A673 (cell line): Measurements from ENCODE around the gene FILIP1. TPM values are rescaled to one million over a fixed set of nuclear protein-coding genes. Genes with fewer than 3 reads are reported as not detected.

Experiments used
- BruUV-seq: library from RNA; stranded (reverse); fragments of 400-500 nt; replicated peaks from 2 replicates; lab custom pipeline; 2021; lab: Mats Ljungman, UMichigan
- CTCF ChIA-PET: fragments of 300-600 bp; sonication (Branson Sonifier 250); formaldehyde crosslinking; loops from one replicate; lab custom pipeline; 2022; ENCODE audit warnings: antibody characterized with exemption; lab: Charles Lee
- POLR2A ChIA-PET: fragments of 300-600 bp; sonication (Branson Sonifier 250); formaldehyde crosslinking; loops from one replicate; lab custom pipeline; 2022; ENCODE audit warnings: antibody characterized with exemption; ENCODE audit not compliant: low non-redundant PET; lab: Charles Lee
- DNase-seq: peaks from one replicate; pipeline ENCODE4 v3.0.0-alpha.2; 2015; ENCODE audit warnings: low spot score
- H3K27ac ChIP-seq: fragments of 200-600 bp; sonication (generic); 2 replicates; pipeline ENCODE4 v1.5.1; 2016; ENCODE audit warnings: mixed run types, low read depth, mild to moderate bottlenecking, mixed read lengths, antibody characterized with exemption, low read length; ENCODE audit not compliant: poor library complexity, severe bottlenecking
- H3K27me3 ChIP-seq: fragments of 200-600 bp; sonication (generic); replicated peaks from 2 replicates; pipeline ENCODE4 v1.6.1; 2017; ENCODE audit warnings: mixed run types, low read depth, mild to moderate bottlenecking, mixed read lengths, antibody characterized with exemption, low read length; ENCODE audit not compliant: insufficient read depth, poor library complexity
- H3K36me3 ChIP-seq: fragments of 200-600 bp; sonication (generic); 2 replicates; pipeline ENCODE4 v1.6.1; 2016; ENCODE audit warnings: mixed run types, mild to moderate bottlenecking, mixed read lengths, antibody characterized with exemption, low read length; ENCODE audit not compliant: insufficient read depth, poor library complexity, severe bottlenecking
- H3K4me1 ChIP-seq: fragments of 200-600 bp; sonication (generic); 2 replicates; pipeline ENCODE4 v1.6.1; 2017; ENCODE audit warnings: mixed run types, mild to moderate bottlenecking, mixed read lengths, antibody characterized with exemption, low read length; ENCODE audit not compliant: insufficient read depth, poor library complexity, severe bottlenecking
- H3K4me3 ChIP-seq: fragments of 200-600 bp; sonication (generic); 2 replicates; pipeline ENCODE4 v1.5.1; 2016; ENCODE audit warnings: low read depth, mixed run types, mild to moderate bottlenecking, mixed read lengths, low read length; ENCODE audit not compliant: poor library complexity, severe bottlenecking
- H3K9me3 ChIP-seq: fragments of 200-600 bp; sonication (generic); 2 replicates; pipeline ENCODE4 v1.6.1; 2016; ENCODE audit warnings: mixed run types, low read depth, mild to moderate bottlenecking, mixed read lengths, antibody characterized with exemption, low read length; ENCODE audit not compliant: poor library complexity, severe bottlenecking
- CTCF ChIP-seq: fragments of 300-800, 200-600 bp; sonication (generic); conservative IDR thresholded peaks from 2 replicates; pipeline ENCODE4 v1.5.1; 2017; ENCODE audit warnings: low read depth, mild to moderate bottlenecking, antibody characterized with exemption, low read length, moderate library complexity, mixed read lengths
- EZH2 ChIP-seq: fragments of 200-600 bp; sonication (generic); IDR thresholded peaks from 2 replicates; pipeline ENCODE4 v1.6.1; 2017; ENCODE audit warnings: borderline replicate concordance, low read depth, mild to moderate bottlenecking, mixed read lengths, antibody characterized with exemption, low read length; ENCODE audit not compliant: poor library complexity, severe bottlenecking
- intact Hi-C: fragments of 100-400 bp; cut with micrococcal nuclease; formaldehyde crosslinking; loops from one replicate; pipeline ENCODE4 v1.10.0; 2022; ENCODE audit not compliant: unreplicated experiment
- total RNA-seq: library from RNA; stranded (reverse); gene quantifications from 2 replicates; pipeline ENCODE4 v1.2.3, GENCODE V29; 2021

Gene FILIP1
- total RNA-seq, 1 experiment from 2014 or later: 0.32 TPM

GRCh38 chr6:75345413-75345812 is 148.2 kb downstream of the FILIP1 start:
- Histone ChIP-seq H3K27ac (no peak overlapping the region), H3K36me3 (no peaks in the 10 kb centered on the region), H3K4me1 (peaks cover 12% of the 10 kb centered on the region), H3K27me3 (no peaks in the 10 kb centered on the region), H3K4me3 (no peak overlapping the region), H3K9me3 (no peaks in the 10 kb centered on the region)
- TF ChIP-seq EZH2 (no peak), CTCF (no peak)
- no peak for DNase-seq
- ChIA-PET POLR2A (no interaction called here), CTCF (no interaction called here)
- BruUV-seq: no TSS peak
- intact Hi-C loops: no loop called here

DNA sequence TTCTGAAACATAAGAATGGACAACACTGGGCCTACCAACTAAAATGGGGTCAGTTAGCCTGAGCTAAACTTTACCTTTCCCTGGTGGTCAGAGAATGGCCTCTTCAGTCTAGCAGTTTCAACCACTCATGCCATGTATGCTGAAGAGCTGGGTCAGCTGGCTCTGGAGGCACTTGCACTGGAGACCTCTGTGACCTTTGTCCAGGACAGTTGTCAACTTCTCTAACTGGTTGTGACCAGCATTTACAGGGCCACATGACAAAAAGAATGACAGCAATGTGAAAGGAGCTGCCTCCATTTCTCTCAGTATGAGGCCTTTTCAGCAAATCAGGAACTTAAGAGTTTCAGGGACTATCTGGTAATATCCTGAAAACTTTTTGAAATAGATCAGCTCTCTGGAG is 149.1 kb downstream of the FILIP1 start:
- no peak for DNase-seq
- ChIA-PET POLR2A (no interaction called here), CTCF (no interaction called here)
- intact Hi-C loops: no loop called here
- no TSS peak for BruUV-seq
- H3K27me3 ChIP-seq: no peaks in the 10 kb centered on the region
- H3K4me3 ChIP-seq: no peak overlapping the region
- TF ChIP-seq EZH2 (no peak), CTCF (no peak)
- no peak overlapping the region for H3K27ac ChIP-seq
- peaks cover 8% of the 10 kb centered on the region for H3K4me1 ChIP-seq
- H3K9me3 ChIP-seq: no peaks in the 10 kb centered on the region
- no peaks in the 10 kb centered on the region for H3K36me3 ChIP-seq

- no peak for DNase-seq
- BruUV-seq: no TSS peak
- Histone ChIP-seq H3K9me3 (no peaks in the 10 kb centered on the region), H3K36me3 (no peaks in the 10 kb centered on the region), H3K27ac (no peak overlapping the region), H3K4me1 (peaks cover 4% of the 10 kb centered on the region), H3K4me3 (no peak overlapping the region), H3K27me3 (no peaks in the 10 kb centered on the region)
- intact Hi-C loops: no loop called here
- ChIA-PET CTCF (no interaction called here), POLR2A (no interaction called here)
- TF ChIP-seq CTCF: no peak
- TF ChIP-seq EZH2: no peak
These were observed 149.6 kb downstream of the FILIP1 start for GRCh38 chr6:75344021-75344420.
